Stimulated activated CD4-positive, alpha-beta T cell treated with anti-CD3 and anti-CD28 coated beads, Interleukin-4, amount 100 ng/mL, for 1 hour (primary cell): ENCODE data around the gene RPL7A.
"Not testable (repeated sequence)": the region's sequence is repeated elsewhere in the genome, so short reads cannot be mapped to it uniquely, and the experiment has no call there.

Source experiments
- DNase-seq: peaks from one replicate; pipeline ENCODE4 v3.0.0-alpha.2; 2020

The RPL7A gene

DNA sequence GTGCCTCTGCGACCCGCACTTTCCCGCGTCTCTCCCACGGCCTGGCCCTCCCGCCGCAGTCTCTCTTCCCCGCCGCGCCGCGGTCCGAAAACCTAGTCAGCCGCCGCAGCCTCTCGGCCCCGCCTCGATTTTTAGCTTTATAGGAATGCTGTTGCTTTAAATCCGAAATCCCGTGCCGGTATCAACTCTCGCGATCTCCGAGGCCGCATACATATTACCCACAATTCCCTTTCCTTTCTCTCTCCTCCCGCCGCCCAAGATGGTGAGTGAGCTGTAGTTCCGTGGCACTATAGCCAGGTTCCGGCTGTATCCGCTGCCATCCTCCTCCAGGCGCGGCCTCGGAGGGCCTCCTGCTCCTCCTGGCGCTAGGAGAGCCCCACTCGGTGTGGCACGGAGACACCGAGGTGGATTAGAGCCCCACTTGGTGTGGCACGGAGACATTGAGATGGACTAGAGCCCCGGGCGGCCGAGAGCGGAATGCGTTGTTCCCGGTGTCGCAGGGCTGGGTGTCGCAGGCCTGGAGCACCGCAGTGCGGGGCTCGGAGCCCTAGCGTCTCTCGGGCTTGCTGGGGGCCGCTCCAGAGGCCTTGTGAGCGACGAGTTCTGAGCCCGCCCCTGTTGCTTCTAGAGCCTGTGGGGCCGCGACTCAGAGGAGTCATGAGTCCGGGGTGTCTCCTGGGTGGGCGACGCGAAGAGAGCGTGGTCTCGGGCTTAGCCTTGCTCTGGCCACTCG is at the start of gene RPL7A, which contains the start of gene MED22:
Gene RPL7A (plus strand): TSS at position 234 of the 733 bp plus-strand sequence. CDS start 26 bp downstream, at position 260.
Gene MED22 (minus strand): TSS at position 147 of the 733 bp plus-strand sequence. CDS start 1,469 bp downstream, outside the sequence.
- peak; percentile 91 for DNase-seq

DNA sequence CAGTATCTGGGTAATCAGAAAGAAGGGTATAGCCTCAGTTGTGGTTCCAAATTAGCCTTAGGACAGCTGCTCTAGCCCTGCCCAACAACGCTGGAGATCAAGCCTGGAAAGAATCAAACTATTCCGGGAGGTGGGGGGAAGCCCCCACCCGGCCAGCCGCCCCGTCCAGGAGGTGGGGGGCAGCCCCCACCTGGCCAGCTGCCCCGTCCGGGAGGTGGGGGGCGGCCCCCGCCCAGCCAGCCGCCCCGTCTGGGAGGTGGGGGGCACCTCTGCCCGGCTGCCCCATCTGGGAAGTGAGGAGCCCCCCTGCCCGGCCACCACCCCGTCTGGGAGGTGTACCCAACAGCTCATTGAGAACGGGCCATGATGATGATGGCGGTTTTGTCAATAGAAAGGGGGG is 48.0 kb upstream of the RPL7A start:
- not testable (repeated sequence) for DNase-seq

DNA sequence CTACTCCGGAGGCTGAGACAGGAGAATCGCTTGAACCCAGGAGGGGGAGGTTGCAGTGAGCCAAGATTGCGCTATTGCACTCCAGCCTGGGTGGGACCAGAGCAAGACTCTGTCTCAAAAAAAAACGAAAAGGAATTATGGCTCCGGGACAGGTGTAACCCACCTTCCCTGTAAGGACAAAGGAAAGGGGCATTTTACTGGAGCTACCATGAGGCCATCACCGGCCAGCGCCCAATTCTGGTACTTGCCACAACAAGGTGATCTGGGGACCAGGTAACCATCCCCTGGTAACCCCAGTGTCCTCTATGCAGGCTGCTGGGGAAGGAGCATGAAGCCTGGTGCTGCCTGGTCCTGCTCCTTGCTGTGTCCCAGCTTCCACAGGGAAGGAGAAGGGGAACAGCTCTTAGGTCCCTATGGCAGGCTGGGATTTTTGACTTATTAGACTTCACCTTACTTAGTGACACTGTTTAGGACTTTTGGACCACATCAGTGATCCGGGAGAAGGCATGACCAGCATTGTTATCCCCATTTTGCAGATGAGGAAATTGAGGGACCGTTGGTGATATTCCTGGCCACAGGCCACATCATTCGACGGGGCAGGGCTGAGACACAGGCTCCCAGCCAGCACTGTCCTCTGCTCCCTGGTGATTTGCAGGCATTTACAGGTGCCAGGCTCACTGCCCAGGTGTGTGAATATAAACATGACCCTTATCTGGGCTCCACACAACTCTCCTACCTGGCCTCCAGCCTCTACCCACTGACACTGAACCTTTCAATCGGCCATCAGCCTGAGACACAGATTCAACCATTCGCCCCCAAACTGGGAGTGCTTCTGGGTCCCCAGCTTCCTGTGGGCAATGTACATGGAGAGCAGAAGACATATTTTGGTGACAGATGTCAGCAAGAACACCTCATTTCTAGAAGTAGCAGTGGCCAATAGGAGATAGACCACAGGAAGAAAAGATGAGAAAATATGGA is 46.5 kb upstream of the RPL7A start:
- no peak for DNase-seq

DNA sequence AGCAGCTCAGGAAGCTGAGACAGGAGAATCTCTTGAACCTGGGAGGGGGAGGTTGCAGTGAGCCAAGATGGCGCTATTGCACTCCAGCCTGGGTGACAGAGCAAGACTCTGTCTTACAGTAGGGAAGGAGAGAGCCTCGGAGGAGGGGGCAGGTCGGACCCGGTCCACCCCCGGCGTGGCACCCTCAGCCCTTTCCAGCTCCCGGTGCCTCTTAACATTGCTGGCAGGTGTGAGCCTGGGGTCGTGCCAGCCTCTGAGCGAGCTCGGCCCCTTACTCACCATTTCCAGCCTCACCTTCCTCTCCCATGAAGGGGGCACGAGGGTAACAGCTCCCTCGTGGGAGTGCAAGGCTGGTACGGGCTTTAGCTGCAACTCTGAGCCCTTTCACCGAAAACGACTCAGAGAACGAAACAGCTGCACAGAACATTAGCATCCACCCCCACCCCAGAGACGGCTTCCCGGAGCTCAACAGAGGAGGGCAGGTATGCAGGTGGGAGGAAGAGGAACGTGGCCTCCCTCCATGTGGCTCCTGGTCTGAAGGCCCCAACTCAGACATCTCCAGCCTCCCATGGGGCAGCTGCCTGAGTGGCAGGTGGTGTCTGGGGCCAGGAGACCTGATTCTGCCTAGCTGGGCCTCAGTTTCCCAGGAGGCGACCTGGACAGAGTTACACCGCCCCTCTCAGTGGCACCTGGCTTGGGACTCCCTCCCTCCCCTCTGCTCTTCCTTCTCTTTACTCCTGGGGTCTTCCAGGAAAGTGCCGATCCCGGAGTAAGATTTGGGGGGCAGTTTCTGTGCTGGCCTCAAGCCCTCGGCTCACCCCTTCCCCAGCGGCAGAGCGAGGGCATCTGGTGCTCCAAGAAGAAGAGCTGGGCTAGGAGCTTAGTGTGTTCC is 44.5 kb upstream of the RPL7A start:
- no peak for DNase-seq

DNA sequence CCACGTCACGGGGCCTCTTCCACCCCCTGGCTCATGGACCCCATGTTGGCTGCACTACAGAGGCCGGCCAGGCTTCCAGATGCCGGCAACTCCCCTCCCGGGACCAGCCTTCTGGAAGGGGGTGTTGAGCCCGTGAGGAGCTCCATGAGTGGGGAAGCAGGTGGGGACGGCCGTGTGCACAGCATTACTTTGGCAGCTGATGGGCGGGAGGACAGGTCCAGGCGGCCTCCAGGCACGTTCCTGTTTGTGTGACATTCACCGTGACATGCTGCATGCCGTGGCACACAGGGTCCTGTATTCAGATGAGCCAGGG is 43.9 kb upstream of the RPL7A start:
- DNase-seq, result no peak

DNA sequence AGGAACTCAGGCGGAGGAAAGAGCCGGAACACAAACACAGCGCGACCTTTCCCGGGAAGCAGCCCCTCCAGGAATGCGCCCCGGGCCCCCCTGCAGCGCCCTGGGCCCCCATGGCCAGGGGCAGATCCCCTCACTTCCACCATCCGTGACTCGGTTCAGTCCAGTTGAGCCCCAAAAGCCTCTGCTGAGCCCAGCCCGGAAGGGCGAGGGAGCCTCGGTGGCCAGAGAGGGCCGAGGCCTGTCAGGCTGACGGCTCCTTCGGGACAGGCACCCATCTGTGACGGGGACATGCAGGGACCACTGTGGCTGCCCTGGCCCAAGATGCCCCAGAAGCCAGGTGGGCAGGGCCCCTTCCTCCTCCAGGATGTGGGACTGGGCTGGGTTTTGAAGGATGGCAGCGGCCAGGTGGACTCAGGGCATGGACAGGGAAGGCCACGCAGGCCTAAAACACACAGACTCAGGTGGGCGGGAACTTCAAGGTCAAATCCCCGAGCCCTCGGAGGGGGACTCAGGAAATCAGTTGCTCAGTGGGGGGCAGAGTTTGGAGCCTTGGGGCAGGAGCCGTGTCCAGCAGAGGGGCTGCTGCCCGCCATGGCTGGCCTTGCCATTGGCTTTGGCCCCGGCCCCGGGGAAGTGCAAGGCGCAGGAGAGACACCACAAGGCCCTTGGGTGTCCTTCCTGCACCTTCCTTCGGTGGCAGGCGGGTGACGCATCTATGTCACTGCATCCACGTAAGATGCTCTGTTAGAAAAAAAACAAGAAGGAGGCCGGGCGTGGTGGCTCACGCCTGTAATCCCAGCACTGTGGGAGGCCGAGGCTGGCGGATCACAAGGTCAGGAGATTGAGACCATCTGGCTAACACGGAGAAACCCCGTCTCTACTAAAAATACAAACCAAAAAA is 43.3 kb upstream of the RPL7A start:
- DNase-seq, result no peak

DNA sequence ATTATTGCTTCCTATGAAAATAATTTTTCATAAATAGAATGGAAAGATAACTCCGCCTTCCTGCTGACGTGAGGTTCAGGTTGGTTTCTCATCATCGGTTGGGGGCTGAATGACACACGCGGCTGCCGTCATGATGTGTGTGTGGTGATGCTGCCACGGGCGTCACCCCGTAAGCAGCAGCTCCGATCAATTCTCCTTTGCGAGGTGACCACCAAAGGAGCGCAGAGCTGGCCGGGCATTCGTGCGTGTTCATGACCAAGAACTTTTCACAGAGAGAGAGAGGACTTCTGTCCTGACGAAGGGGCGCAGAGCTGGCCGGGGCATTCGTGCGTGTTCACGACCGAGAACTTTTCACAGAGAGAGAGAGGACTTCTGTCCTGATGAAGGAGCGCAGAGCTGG is 42.3 kb upstream of the RPL7A start:
- no peak for DNase-seq

DNA sequence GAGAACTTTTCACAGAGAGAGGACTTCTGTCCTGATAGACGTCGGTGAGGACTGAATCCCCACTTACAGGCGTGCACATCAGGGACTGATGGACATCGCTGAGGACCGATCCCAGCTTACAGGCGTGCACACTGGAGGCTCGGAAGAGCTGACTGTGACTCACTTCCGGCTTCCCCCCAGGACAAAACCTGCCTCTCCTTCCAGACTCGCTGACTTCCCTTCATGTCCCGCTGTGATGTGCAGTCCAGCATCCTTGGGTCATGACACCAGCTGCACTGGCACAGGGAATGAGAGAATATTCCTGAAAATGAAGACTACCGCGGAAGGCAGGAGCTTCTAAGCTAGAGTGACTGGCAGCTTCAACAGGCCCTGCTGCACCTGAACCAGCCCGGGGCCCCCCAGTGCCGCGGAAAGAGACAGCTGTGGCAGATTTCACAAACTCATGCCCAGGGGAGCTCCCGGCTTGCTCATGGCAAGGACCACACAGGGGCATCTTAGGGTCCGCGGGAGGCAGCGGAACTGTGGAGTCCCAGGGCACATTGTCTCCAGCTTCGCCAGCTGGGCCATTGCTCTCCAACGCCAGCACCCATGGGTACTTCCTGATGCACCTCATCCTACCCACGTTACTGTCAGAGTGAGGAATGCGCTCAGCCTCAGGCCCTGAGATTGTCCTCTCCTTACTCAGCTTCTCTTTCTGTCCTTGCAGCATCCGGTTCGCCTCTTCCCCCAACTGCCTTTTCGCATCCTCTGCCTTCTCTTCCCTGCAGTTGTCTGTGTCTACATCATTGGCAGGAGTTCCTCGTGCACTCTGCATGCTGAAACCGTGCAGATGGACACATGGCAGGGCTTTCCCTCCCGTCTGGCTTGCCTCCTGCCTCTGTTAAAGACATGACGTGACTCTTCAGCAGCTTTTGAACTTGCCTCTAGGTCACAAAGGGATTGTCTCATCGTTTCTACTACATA is 41.5 kb upstream of the RPL7A start:
- no peak for DNase-seq

DNA sequence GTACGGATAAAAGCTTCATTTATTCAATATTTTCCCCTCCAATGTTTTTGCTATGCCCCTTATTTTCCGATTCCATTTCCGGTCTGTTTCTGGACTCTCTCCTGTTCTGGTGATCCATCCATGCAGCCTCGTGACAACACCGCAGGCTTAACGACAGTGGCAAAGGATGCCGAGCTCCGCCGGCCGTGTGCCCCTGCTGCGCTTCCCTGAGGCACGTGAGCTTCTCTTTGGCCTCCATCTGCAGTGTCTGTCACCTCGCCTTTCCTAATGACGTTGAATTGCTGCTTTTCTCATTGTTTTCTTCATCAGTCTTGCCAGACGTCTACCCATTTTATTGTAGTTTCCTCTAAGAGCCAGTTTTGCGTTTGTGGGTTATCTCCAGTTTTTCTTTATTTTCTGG is 40.7 kb upstream of the RPL7A start:
- DNase-seq, result no peak

DNA sequence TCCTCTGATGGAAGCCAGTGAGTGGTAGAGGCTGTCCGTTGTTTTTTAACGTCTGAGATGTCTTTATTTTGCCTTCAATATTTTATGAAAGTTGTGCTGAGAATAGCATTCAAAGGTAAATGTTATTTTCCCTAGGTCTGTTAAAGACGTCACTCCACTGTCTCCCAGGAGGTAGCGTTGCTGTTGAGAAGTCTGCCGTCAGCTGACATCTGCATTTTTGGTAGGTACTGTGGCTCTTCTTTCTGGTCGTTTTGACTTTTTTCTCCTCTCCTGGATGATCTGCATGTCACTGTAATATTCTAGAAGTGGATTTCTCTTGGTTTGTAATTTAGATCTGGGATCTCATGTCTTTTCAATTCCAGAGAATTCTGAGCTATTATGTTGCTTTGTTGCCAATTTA is 38.4 kb upstream of the RPL7A start:
- DNase-seq, result no peak

DNA sequence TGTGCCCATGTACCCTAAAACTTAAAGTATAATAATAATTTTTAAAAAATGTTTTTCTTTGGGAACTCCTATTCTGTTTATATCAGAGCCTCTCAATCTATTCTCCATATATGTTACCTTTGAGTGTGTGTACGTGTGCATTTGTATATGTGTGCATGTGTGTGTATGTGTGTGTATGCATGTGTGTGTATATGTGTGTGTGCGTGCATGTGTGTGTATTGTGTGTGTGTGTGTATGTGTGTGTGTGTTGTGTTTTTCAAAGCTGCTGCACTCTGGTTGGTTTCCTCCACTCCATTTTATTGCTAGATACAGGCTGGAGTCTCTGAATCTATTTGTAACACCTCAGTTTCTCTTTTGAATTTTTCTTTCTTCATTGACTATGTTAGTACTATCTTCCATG is 32.0 kb upstream of the RPL7A start:
- DNase-seq, result no peak

DNA sequence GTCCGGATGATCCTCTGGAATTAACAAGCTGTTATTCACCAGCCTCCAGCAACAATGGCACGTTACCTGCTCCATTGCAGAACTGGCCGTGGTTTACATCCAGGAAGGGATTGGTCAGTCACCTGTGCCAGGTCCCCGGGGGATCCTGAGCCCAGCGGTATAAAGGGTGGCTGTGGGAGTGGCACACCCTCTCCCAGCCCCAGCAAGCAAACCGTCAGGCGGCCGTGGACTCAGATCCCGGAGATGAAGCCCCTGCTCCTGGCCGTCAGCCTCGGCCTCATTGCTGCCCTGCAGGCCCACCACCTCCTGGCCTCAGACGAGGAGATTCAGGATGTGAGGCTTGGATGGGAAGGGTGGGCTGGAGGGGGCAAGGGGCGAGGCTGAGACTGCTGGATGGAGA is 30.5 kb upstream of the RPL7A start:
- DNase-seq, result not testable (repeated sequence)

DNA sequence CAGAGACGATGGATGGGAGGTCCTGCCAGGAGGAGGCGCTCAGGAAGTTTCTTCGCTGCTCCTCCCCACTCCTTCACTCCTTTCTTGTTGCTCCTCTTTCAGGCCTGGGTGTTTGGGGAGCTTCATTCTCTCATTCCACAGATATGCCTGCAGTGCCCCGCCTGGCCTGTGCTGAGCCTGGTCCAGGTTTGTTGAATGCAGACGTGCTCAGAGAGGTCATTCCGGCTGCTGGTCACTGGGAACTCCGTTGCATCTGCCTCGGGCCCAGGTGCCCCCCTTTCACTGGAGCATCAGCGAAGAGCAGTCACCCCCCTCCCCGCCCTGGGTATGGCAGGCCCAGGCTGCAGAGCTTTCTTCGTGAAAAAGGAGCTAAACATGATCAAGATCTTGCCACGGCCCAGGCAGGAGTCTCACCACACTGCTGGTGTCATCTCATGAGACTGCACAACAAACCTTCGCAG is 27.6 kb upstream of the RPL7A start:
- no peak for DNase-seq

DNA sequence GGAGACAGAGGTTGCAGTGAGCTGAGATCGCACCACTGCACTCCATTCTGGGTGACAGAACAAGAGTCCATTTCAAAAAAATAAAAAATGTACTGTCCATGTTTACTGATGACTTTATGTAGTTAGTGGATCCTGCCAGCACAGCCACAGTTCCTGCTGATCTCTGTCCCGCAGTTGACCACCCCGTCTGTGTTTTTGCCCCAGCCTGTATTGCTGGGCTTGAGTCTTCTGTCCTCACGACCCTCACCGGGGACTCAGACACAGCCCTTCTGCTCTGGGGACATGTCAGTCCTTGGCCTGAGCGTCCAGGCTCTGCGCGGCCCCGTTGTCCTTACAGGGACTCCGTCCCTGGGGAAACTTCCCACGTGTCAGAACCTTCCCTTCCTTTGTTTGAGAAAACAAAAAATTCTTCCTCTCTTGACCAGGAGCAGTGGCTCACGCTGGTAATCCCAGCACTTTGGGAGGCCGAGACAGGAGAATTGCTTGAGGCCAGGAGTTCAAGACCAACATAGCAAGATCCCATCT is 26.5 kb upstream of the RPL7A start:
- DNase-seq, result no peak

DNA sequence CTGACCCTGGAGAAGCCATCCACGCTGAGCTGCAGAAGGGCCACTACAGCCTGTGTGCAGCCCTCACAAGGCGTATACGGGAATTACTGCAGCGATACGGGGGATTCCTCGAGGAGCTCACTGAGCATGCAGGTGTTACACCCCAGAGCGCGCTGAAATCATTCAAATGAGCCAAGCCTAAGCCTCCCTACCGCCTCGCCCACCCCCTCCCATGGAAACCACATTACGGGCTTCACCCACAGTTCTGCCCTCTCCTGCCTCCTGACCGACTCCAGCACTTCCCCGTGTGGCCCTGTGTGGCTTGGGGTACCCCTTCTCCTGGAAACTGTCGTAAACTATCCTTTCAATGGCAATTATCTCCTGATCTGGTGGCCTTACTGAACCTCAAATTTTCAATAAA is 25.3 kb upstream of the RPL7A start:
- no peak for DNase-seq

DNA sequence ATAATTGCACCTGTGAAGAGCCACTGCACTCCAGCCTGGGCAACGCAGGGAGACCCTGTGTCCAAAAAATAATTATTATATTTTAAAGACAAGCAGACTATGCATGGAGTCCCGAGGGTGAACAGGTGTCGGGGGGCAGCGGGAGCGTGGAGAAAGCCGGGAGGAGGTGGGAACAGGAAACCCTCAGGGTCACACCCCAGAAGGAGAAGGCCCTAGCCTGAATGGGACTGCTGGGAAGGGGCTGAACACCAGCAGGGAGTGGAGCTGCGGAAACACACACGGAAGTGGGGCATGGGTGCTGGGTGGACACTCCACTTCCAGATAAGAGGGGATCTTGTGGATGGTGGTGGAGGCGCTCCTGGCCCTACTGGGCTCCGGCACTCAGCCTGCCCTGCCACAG is 24.8 kb upstream of the RPL7A start:
- DNase-seq, result no peak

DNA sequence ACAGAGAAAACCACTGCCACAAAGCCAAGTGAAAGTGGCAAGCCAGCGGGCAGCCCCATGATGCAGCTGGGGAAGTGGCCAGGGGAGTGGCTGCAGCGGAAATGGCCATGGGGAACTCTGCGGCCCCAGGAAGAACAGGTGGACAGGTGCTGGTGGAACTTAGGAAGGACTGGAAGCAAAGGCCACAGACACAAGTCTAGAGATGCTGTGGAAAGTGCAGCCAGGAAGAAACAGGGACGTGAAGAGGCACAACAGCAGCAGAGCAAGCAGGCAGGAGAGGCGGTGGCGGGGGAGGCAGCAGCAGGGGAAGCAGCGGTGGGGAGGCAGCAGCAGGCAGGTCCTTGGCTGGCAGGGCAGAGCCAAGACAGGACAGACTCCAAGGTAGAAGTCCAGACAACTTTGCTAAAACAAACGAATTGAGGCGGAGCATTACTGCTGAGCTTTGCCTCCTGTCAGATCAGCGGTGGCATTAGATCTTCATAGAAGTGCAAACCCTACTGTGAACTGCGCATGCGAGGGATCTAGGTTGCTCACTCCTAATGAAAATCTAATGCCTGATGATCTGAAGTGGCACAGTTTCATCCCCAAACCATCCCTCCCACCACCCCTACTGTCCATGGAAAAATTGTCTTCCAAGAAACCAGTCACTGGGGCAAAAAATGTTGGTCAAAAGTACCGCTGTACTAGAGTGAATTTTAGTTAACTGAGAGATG is 23.9 kb upstream of the RPL7A start:
- no peak for DNase-seq

DNA sequence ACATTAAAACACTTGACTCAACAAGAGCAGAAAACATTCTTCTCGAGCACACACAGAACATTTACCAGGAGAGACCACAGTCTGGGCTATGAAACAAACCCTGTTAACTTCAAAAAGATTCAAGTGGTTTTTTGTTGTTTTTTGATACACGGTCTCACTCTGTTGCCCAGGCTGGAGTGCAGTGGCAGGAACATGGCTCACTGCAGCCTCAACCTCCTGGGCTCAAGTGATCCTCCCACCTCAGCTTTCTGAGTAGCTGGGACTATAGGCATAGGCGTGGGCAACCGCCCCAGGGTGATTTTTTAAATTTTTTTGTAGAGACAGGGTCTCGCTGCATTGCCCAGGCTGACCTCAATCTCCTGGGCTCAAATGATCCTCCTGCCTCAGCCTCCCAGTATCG is 21.0 kb upstream of the RPL7A start:
- not testable (repeated sequence) for DNase-seq

DNA sequence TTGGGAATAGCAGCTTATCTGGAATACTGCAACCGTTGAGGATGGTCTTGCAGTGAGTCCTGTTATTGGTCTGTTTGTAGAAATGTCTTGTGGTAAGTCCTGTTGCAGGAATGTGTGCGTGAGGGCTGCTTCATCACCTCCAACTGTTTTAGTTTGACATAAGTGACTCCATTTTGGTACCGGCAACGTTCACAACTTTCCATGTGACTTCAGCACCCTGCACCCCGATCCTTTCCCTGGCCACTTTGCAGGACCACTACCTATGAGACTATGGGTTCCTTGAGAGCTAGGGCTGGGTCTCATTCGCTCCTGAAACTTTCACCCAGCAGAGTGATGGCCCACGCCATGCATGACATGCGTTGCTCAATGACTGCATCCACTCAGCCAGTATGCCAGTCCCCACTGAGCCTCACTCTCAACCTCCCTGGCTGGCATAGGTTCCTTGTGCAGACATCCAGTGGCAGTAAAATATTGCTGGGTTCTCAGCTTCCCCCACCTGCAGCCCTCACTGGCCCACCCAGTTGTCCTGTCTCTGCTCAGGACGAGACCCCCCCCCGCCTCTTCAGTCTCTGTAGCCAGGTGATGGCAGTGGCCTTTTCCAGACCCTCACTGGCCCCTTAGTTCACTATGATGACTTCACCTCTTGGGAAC is 20.1 kb upstream of the RPL7A start:
- no peak for DNase-seq
